Retinal pigment epithelial cell (primary cell): ENCODE results near the gene CELF2.
A peak's percentile ranks its signal among the peaks of the same experiment; 100 is the strongest.

Source experiments
- DNase-seq: peaks from one replicate; pipeline ENCODE4 v3.0.0-alpha.2; 2010; ENCODE audit warnings: low read depth
- H3K4me3 ChIP-seq: 2 replicates; pipeline ENCODE4 v1.5.1; 2011; ENCODE audit warnings: mild to moderate bottlenecking, low read length, control low read depth, moderate library complexity
- TF ChIP-seq, protein P1 (sequence below): conservative IDR thresholded peaks from 2 replicates; pipeline ENCODE4 v1.5.1; 2011; ENCODE audit warnings: low read depth, low read length, control low read depth, inconsistent platforms

Gene CELF2

GRCh38 chr10:11264296-11265048 is 246.8 kb downstream of the CELF2 start:
- TF ChIP-seq, protein P1, sequence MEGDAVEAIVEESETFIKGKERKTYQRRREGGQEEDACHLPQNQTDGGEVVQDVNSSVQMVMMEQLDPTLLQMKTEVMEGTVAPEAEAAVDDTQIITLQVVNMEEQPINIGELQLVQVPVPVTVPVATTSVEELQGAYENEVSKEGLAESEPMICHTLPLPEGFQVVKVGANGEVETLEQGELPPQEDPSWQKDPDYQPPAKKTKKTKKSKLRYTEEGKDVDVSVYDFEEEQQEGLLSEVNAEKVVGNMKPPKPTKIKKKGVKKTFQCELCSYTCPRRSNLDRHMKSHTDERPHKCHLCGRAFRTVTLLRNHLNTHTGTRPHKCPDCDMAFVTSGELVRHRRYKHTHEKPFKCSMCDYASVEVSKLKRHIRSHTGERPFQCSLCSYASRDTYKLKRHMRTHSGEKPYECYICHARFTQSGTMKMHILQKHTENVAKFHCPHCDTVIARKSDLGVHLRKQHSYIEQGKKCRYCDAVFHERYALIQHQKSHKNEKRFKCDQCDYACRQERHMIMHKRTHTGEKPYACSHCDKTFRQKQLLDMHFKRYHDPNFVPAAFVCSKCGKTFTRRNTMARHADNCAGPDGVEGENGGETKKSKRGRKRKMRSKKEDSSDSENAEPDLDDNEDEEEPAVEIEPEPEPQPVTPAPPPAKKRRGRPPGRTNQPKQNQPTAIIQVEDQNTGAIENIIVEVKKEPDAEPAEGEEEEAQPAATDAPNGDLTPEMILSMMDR, result no peak
- H3K4me3 ChIP-seq, result no peak overlapping the region
- no peak for DNase-seq

DNA sequence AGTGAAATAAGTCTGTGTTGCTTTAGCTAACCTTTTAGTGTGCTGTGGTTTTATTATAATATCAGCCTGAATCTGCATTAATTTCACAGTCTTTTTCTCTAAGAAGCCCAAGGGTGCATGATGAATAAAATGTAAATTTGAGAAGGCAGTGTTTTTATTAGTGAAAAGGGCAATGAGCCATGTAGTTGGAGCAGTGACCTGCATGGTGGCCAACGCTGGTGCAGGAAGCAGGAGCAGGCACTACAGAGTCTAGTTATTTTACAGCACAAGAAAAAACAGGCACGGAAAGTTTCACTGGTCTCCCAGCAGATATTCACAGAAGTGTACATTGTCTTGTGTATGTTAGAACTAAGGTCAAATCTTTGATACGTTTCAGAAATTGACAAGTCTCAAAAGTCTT is 247.8 kb downstream of the CELF2 start:
- TF ChIP-seq, protein P1, result no peak
- no peak overlapping the region for H3K4me3 ChIP-seq
- no peak for DNase-seq

- H3K4me3 ChIP-seq, result no peak overlapping the region
- DNase-seq, result no peak
- TF ChIP-seq, protein P1, result no peak
Observed at GRCh38 chr10:11266426-11266825, 248.8 kb downstream of the CELF2 start.

- no peak overlapping the region for H3K4me3 ChIP-seq
- TF ChIP-seq, protein P1, result peak; percentile 97
- peak; percentile 30 for DNase-seq
Observed at GRCh38 chr10:11270135-11270857, 252.6 kb downstream of the CELF2 start.

DNA sequence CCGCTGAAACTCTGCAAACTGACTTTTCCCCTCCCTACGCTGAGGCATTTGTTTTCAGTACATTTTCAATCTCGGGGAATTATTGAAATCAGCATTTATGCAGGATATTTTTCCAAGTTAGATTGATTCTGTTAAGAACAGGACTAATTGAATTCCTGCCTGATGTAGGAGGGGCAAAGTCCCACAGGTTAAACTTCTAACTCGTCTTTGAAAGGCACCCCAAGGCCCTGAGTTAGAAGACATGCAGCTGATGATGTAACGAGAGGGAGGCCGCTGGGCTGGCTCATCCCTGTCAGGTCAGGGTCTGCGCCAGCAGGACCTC is 253.1 kb downstream of the CELF2 start:
- no peak for DNase-seq
- no peak overlapping the region for H3K4me3 ChIP-seq
- TF ChIP-seq, protein P1, result no peak

DNA sequence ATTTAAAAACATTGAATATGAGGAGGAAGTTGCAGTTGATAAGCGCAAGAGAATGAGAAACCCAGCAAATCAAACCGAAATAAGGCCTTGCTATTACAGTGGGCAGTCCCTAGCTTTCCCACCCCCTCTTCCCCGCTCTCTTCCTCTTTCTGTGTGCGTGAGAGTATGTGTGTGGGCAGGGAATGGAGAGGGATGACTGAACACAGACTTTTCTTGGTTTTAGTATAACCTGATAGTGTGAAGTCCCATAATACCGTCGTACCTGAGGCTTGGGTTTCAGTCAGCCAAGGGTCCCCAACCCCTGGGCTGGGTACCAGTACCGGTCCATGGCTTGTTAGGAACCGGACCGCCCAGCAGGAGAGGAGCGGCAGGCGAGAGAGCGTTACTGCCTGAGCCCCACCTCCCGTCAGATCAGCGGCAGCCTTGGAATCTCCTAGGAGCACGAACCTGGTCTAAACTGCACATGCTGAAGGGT is 255.3 kb downstream of the CELF2 start:
- TF ChIP-seq, protein P1, result no peak
- no peak overlapping the region for H3K4me3 ChIP-seq
- no peak for DNase-seq

- no peak overlapping the region for H3K4me3 ChIP-seq
- TF ChIP-seq, protein P1, result no peak
Observed at GRCh38 chr10:11274452-11274851, 256.8 kb downstream of the CELF2 start.

More at GRCh38 chr10:11274452-11274851, 256.8 kb downstream of the CELF2 start:
- no peak for DNase-seq
